Measurements from ENCODE around the gene IL36RN.

- TF ChIP-seq EZH2 (IDR thresholded peaks at IDR 0.05) (no peak), POLR2AphosphoS5 (IDR thresholded peaks at IDR 0.05; ENCODE audit: borderline replicate concordance, low read depth, low read length) (no peak), FOXP2 (optimal IDR thresholded peaks at IDR 0.05; ENCODE audit: control extremely low read depth, extremely low read length, insufficient read depth) (no peak)
These were observed 19.4 kb downstream of the IL36RN start for GRCh38 chr2:113078350-113078839.

All from SK-N-MC (cell line).